AG10803 (cell line): ENCODE data around the gene BOLA2B.

Source experiments
- DNase-seq: peaks from one replicate; pipeline ENCODE4 v3.0.0; 2010; ENCODE audit warnings: low read depth
- H3K4me3 ChIP-seq: 2 replicates; pipeline ENCODE4 v1.5.1; 2011; ENCODE audit warnings: mild to moderate bottlenecking, low read length, control low read depth
- TF ChIP-seq, protein P1 (sequence below): conservative IDR thresholded peaks from 2 replicates; pipeline ENCODE4 v1.5.1; 2011; ENCODE audit warnings: mild to moderate bottlenecking, low read length, control low read depth, inconsistent platforms

The BOLA2B gene

DNA sequence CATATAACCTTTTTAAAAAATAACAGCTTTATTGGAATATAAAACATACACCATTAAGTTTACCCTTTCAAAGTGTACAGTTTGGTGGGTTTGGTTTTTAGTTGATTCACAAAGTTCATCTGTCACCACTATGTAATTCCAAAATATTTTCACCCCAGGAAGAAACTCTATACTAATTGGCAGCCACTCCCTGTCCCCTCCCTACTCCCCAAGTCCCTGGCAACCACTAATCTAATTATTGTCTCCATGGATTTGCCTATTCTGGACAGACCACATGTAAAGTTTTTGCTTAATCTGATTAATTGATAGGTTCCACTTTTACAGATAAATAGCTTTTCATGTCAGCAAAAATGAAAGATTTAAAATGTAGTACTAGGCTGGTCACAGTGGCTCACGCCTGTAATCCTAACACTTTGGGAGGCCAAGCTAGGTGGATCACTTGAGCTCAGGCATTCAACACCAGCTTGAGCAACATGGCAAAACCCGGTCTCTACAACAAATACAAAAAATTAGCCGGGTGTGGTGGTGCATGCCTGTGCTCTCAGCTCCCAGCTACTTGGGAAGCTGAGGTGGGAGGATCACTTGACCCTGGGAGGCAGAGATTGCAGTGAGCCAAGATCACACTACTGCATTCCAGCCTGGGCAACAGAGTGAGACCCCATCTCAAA lies 45.5 kb downstream of the BOLA2B start:
- H3K4me3 ChIP-seq, result no peak overlapping the region
- no peak for DNase-seq
- TF ChIP-seq, protein P1, sequence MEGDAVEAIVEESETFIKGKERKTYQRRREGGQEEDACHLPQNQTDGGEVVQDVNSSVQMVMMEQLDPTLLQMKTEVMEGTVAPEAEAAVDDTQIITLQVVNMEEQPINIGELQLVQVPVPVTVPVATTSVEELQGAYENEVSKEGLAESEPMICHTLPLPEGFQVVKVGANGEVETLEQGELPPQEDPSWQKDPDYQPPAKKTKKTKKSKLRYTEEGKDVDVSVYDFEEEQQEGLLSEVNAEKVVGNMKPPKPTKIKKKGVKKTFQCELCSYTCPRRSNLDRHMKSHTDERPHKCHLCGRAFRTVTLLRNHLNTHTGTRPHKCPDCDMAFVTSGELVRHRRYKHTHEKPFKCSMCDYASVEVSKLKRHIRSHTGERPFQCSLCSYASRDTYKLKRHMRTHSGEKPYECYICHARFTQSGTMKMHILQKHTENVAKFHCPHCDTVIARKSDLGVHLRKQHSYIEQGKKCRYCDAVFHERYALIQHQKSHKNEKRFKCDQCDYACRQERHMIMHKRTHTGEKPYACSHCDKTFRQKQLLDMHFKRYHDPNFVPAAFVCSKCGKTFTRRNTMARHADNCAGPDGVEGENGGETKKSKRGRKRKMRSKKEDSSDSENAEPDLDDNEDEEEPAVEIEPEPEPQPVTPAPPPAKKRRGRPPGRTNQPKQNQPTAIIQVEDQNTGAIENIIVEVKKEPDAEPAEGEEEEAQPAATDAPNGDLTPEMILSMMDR, result no peak

DNA sequence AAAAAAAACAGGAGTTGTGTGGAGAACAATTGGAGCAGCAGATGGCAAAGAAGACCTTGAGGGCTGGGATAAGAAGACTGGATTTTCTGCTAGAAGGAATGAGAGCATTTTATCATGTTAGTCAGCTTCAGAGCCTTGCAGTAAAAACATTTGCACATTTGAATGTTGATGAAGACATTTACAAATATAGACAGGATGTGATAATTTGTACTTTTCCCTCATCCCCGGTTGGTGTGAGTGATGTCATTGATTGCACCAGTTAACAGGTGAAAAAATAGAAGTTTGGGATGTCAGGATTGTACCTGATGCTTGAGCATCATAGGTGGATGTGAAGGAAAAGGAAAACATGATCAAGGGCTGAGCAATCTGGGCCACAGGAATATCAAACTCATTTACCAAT lies 47.8 kb downstream of the BOLA2B start:
- no peak for DNase-seq
- TF ChIP-seq, protein P1, result no peak
- no peak overlapping the region for H3K4me3 ChIP-seq

DNA sequence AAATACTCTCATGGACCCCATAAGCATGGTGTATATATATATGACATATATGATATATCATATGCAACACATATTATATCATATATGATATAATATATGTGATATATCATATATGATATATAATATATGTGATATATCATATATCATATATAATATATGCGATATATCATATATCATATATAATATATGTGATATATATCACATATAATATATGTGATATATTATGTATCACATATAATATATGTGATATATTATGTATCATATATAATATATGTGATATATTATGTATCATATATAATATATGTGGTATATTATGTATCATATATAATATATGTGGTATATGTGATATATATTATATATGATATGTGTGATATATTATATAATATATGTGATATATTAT lies 48.5 kb downstream of the BOLA2B start:
- DNase-seq, result no peak
- H3K4me3 ChIP-seq, result no peak overlapping the region
- TF ChIP-seq, protein P1, result no peak

DNA sequence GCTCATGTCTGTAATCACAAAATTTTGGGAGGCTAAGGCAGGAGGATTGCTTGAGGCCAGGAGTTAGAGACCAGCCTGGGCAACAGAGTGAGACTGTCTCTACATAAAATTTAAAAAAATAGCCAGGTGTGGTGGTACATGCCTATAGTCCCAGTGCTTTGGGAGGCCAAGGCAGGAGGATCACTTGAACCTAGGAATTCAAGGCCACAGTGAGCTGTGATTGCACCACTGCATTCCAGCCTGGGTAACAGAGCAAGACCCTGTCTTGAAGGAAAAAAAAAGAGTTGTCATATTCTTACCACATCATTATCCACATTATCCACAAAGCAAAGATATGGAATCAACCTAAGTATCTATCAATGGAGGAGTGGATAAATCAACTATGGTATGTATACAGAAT lies 49.4 kb downstream of the BOLA2B start:
- DNase-seq, result no peak
- TF ChIP-seq, protein P1, result no peak
- no peak overlapping the region for H3K4me3 ChIP-seq

DNA sequence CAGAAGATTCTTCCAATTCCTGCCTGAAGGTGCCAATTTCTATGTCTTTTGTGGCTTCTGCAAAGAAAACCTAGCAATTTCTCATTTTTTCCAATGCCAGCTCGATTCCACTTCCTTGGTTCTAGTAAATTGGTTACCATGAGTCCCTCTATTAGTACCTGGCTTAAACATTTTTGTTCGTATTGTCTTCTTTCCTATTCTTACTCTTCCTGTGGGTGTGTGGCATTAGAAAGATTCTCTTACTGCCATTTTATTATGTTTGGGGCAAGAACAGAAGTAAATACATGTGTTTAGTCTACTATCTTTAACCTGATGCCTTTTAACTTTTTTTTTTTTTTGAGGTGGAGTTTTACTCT lies 50.1 kb downstream of the BOLA2B start:
- DNase-seq, result no peak
- TF ChIP-seq, protein P1, result no peak
- no peak overlapping the region for H3K4me3 ChIP-seq
